Head of caudate nucleus (tissue), 42 donors: ENCODE measurements around the gene GAN.
A peak's percentile ranks its signal among the peaks of the same experiment; 100 is the strongest.
"Not testable (repeated sequence)": the region's sequence is repeated elsewhere in the genome, so short reads cannot be mapped to it uniquely, and the experiment has no call there.

Source experiments
- DNase-seq, 42 donors: peaks; one replicate each; pipeline versions ENCODE4 v3.0.0 to v3.0.0-alpha.2; 2020 to 2021; ENCODE audit warnings: mixed read lengths in 7 of 42
- intact Hi-C: fragments of 100-400 bp; cut with DNase I; formaldehyde crosslinking; loops from one replicate; pipeline ENCODE4 v1.15.0; 2022

Gene GAN

DNA sequence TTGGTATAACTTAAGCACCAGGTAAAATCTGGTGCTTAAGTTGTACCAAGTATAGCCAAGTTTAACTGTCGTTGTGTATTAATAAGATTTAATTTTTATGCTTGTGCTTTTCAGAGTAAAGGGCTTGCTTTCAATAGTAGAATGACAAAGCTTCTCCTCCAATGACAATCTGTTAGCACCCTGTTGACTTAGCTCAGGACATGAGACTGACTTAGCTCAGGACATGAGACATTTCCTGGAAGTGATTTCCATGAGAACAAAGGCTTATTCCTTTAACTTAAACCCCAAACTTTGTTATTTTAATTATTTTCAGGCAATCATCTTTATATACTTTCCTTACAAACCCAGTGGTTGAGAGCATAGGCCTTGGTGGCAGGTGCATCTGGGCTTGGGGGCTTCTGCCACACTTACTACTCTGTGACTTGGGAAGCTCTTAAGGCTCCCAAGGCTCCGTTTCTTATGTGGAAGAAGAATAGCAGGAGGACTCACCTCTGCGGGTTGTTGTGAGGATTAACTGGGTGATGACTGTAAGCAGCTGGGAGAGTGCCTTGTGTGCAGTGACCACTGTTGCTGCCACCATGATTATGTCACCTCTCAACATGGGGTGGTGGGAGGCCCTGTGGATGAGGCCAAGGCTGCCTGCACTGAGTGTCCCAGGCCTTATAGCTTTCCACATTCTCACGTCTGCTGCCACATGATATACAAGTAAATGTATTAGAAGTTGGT lies 70.4 kb downstream of the GAN start:
- intact Hi-C loops, result no loop called here
- peak in 1 of 42 donors; percentile 29 for DNase-seq

DNA sequence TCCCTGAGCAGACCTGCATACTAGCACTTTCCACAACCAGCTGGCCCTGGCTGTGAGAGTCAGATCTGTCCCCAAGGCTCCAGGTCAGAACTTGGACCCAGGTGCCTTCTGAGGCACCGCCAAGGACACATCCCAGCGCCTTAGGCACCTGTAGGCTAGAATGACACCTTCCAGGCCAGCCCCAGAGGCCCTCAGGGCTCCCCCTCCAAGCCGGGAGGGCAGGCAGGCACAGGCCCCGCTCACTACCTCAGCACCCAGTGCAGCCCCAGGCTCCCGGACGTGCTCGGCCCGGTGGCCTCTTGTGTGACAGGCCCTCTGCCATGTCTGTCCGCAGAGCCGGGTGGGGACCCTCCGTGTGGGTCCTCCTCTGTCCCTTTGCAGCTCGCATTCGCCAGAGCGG lies 73.6 kb downstream of the GAN start:
- intact Hi-C loops, result no loop called here
- peak in 1 of 42 donors; percentile 25 for DNase-seq

DNA sequence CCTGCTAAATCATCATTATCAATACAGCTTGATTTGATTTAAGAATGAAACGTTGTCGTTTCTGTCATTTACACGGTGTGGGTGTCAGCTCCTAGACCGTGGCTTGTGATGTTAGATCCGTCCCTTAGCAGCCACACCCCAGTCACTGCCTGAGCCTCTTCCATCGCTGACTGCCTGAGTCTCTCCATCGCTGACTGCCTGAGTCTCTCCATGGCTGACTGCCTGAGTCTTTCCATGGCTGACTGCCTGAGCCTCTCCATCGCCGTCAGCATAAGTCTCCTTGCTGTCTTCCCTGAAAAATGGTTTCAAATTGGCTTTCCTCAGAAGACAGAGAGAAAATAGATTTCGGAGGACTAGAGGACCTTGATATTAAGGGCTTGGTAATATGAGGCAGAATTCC lies 76.1 kb downstream of the GAN start:
- intact Hi-C loops, result no loop called here
- peak in 1 of 42 donors; percentile 31 for DNase-seq

DNA sequence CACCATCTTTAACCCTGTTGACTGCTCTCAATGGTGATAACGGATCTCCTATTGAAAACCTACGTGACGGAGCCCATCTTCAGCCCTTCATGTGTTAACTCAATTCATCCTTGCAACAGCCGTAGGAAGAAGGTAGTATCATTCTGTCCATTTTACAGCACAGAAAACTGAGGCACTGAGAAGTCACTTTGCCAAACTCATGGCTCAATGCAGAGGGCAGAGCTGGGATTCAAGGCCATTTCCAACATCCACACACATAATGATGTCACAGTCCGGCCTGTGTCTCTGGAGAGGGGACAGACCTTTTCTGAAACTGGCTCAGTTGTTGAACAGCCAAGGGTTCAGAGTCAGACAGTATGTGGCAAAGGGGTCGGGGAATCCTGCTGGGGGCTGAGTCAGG lies 77.2 kb downstream of the GAN start:
- DNase-seq, result peak in 1 of 42 donors; percentile 34
- intact Hi-C loops, result no loop called here

DNA sequence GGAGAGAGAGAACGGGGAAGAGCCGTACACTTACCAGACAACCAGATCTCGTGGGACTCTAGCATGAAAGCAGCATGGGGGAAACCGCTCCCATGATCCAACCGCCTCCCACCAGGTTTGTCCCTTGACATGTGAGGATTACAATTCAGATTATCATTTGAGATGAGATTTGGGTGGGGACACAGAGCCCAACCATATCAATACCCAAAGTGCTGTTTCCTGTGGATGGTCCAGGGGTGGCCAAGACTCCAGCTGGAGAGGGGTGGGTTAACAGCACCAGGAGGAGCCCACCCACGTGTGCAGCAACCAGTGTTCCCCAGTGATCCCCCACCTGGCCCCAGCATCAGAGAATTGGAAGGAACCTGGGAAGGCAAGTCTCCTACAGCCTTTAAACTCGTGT lies 79.7 kb downstream of the GAN start:
- DNase-seq, result peak in 1 of 42 donors; percentile 22
- intact Hi-C loops, result no loop called here

DNA sequence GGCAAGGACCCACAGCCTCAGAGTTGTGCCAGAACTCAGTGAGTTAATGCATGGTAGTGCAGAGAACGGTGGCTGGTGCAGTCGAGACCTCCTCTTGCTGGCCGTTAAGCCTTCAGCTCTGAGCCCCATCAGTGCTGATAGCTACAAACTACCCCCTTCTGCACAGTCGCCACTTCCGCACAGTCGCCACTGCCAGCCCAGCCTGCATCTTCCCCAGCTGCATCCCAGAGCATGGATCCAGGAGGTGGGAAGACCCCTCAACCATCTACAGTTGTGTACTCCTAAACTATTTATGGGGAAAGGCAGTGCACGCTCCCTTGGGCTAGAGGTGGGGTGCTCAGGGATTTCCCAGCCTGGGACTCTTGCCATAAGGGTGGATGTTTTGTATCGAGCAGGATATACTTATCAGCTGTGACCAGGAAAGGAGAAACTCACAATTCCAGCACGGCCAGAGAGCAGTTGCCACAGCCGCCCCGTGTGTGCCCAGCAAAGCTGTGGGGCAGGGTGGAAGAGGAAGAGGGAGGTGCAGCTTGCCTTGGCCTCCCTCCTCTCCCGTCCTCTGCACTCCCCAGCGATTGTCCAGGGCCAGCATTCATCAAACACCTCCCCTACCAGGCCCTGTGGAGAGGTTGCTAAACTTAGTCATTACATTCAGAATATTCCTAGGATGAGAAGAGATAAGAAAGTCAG lies 80.3 kb downstream of the GAN start:
- intact Hi-C loops, result no loop called here
- DNase-seq, result peak in 1 of 42 donors; percentile 27

DNA sequence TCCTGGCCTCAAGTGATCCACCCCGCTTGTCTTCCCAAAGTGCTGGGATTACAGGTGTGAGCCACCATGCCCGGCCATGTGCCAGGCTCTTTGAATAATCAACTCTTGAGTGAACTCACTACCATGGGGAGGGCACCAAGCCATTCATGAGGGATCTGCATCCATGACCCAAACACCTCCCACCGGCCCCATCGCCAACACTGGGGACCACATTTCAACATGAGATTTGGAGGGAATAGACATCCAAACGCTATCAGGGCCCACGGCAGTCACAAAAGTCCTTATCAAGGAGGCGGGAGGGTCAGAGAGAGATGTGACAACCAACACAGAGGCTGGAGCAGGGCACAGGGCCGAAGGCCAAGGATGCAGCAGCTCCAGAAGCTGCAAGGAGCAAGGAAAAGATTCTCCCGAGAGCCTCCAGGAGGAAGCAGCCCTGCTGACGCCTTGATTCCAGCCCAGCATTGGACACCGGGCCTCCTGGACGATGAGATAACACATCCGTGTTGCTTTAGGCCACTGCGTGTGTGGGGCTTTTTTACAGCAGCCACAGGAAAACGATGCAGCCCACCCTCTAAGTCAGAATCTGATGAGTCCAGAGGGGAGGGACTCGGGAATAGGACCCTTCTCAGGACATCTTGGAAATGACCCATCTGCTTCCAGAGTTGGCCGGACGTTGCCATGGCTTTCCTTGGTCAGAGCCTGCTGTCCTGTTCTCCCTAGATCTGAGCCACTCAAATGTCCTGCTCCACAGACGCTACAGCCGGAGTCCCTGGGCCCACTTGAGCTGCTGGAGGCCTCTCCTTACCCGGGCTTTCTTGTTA lies 82.5 kb downstream of the GAN start:
- peak in 1 of 42 donors; percentile 15 for DNase-seq
- intact Hi-C loops, result no loop called here

DNA sequence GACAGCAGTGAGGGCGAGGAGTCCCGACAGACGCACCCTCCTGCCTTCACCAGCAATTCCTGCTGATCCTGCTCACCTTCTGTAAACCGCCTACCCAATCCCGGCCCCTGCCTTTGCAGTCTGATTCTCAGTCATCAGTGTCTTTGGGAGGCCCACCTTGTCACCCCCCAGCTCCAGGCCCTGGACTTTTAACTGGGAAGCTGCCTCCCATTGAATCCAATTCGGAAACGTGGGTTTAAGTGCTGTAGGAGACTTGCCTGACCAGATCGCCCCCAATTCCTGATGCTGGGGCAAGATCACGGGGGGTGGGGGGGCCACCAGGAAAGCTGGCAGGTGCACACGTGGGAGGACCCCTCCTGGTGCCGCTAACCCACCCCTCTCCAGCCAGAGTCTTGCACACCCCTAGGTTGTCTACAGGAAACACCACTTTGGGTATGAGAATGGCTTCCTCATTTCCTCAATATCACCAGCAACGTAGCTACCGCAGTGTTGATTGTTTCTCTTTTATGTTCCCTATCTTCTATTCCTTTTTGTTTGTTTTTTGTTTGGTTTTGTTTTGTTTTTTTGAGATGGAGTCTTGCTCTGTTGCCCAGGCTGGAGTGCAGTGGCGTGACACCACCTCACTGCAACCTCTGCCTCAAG lies 83.2 kb downstream of the GAN start:
- no peak for DNase-seq
- intact Hi-C loops, result no loop called here

DNA sequence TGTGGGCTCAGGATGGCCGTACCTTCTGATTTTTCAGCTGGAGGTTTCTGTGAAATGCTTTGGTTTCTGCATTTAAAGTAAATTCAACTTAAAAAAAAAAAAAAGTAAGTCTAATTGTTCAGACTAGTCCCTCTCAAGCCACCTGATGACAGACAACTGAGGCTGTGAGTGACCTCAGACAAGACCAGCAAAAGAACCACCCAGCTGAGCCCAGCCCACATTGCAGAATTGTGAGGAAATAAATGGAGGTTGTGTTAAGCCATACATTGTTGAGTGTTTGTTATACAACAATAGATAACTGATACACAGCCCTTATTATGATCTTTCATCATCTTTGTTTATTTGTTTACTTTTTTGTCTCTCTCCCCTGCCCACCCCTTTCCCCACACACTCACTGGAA lies 85.1 kb downstream of the GAN start:
- no peak for DNase-seq
- intact Hi-C loops, result loop anchor here (5.0 kb wide), 1 partner anchor 337 kb away; no protein-coding TSS in a partner anchor

DNA sequence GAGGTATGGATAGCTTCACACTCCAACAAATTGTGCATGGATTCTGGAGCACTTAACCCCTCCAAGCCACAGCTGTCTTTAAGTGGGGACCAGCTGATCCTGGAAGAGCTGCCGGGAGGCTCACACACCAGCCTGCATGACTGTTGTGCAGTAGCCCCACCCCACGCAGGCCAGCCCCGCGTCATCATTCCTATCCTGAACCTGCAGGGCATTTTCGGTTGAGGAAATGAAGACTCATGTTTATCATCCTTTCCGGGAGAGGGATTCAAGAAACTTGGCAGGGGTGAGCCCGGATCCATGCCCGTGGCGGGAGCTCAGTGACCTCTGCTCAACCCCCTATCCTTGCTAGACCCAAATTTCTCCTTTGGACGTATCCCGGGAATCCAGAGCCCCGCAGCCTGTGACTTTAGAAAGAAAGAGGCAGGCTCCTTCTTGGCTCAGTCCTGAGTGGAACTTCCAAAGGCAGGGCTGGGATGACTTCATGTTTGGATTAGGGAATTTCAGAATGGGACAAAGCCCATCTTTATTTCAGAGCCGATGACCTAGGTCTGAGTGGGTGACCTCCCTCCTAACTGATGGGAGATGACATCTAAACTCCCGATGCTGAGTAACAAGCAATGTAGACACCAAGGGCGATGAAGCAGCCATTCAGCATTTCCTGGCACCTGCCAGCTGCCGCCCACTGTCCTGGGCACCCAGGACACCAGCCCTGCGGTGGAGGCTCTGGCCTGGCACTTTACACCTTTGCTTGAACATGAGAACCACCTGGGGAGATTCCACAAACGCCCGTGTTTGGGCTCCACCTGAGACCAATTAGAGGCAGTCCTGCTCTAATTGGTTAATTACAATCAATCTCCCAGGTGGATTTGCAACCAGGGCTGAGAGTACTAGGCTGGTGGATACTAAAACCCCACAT lies 86.5 kb downstream of the GAN start:
- intact Hi-C loops, result loop anchor here (5.0 kb wide), 1 partner anchor 336 kb away; no protein-coding TSS in a partner anchor
- no peak for DNase-seq

DNA sequence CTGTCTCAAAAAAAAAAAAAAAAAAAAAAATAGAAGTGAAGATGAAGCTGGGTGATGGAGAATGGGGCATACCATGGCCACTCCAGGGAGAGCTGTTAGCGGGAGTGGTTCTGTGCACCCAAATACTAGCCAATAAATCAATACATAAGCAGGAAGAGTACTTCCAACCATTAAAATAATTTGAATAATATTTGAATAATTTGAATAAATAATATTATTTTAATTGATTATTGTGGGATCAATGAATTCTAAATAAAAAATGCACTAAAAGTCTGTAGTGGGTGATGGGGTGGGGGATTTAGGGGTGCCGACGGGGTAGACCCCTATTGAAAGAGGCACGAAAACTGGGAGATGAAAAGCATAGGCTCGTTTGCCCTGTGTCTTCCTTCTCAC lies 88.4 kb downstream of the GAN start:
- intact Hi-C loops, result loop anchor here (2.0 to 5.0 kb wide), 2 partner anchors 320 to 334 kb away; no protein-coding TSS in a partner anchor
- no peak for DNase-seq

DNA sequence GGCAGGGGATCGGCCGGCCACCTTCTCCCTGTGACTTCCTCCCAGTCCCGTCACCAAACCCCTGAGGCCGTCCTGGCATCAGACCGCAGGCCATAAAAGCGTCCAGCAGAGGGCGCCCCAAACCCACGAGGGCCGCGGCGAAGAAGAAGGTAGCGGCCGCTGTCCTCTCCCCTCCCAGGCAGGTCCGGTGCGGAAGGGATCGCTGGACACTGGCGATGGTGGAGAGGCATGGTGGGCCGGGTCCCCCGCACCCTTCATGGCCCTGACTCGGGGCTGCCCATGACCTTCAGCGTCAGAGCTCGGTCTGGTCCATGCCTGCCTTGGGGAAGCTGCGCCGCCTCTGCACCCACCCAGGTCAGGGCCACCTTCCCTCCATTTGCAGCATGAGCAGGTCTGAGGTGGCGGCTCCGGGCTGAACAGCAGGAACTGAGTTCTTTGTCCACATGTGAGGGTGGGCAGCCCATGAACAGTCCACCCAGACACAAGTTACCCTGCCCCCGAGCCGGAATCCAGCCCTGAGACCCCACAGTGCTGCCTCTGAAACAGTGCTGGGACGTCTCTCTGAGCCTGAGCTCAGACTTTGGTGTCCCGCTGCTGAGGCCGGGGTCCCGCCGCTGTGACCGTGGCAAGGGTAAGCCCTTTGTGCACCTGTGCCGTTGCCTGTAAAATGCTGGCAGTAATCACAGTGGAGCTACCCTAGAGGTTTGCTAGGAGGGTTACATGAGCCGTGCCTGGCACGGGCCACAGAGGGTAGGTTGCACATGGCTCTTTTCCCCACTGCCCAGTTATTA lies 89.0 kb downstream of the GAN start:
- intact Hi-C loops, result loop anchor here (2.0 to 5.0 kb wide), 2 partner anchors 319 to 334 kb away; no protein-coding TSS in a partner anchor
- peak; percentile 68 to 94 (median 84) for DNase-seq

DNA sequence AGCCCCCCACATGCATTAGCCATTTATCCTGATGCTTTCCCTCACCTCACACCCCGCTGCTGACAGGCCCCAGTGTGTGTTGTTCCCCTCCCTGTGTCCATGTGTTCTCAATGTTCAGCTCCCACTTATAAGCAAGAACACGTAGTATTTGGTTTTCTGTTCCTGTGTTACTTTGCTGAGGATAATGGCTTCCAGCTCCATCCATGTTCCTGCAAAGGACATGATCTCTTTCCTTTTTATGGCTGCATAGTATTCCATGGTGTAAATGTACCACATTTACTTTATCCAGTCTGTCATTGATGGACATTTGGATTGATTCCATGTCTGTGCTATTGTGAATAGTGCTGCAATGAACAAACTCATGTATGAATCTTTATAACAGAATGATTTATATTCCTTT lies 90.2 kb downstream of the GAN start:
- DNase-seq, intact Hi-C loops: not testable (repeated sequence)

DNA sequence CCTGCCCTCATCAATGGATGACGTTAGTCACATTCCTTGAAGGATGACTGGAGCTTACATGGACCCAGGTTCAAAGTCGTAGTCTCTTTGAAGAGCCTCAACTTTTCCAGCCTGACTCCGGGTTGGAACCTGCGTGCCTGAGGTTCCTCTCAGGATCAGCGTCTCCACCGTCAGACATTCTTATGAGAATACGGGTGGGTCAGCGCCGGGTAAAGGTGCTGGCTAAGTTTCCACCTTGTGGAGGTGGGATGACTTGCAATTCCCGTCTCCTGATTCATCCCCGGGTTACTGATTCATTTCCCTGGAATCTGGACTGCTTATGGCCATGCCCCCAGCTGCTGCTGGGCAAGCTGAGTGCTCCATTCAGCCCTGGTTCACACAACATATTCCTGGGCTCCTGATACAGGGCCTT lies 90.9 kb downstream of the GAN start:
- intact Hi-C loops, result no loop called here
- no peak for DNase-seq

DNA sequence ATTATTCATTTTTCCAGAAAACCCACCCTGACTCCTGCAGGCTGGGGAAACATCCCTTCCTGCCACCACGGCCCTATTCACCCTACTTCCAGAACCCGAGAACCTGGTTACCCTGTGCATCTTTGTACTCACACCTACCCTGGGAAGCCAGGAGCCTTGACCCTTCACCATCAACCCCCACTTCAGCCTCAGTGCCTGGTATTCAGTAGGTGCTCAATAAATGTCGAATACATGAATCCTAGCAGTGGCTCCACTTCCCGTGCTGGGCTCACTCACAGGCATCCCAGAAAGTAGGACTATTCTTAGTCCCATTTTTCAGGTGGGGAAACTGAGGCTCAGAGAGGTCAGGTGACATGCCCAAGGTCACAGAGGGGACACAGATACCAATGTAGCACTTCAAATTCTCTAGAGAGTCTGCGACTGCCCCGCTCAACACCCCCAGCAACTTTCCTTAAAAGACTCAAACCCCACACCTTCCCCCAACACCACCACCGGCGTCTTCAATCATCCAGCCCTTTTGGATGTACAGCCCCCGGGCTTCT lies 93.7 kb downstream of the GAN start:
- DNase-seq, result no peak
- intact Hi-C loops, result no loop called here

DNA sequence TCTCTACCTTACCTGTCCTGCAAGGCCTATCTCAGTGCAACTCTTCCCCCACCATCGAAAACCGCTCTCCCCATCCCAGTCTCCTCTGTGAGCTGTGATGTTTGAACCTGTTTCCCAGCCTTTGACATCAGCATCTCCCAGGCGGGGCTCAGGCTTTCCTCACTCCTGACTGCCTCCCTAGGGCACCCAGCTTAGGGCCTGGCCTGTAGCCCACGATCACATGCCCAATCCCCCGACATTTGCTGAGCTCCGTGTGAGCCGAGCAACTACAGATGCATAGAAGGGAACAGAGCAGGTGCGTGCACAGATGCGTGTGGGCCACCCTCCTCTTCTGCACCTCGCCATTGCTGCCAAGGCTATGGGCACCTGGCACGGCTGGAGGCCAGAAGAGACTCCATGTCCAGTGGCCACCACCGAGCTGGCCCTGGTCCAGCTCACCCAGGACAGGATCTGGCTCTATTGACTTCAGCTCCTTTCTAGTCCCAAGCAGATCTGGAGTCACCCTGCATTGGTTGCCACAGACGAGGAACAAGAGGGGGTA lies 94.3 kb downstream of the GAN start:
- intact Hi-C loops, result no loop called here
- no peak for DNase-seq
